ENCODE results near the gene SARS1. TPM values are rescaled to one million over a fixed set of nuclear protein-coding genes. Genes with fewer than 3 reads are reported as not detected.

Gene SARS1
- polyA plus RNA-seq, 1 of the 3 experiments (the other 2 are of a cell fraction): 98.3 TPM

DNA sequence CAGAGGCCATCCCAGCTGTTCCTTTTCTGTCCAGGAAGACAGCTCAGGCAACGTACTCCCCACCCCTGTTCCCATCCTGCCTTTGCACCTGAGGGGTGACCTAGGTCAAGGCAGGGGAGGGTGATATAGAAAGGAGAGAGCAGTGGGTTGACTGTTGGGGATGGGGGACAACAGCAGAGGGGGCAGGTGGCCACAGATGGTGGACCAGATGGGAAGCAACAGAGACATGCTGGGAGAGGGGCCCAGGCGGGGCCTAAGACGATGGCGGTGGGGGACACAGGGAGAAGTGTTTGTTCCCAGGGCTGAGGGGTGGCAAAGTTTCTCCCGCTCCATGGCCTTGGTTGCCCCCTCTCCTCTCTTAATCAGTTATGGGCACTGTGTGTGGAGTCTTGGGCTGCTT is 42.0 kb downstream of the SARS1 start (continued):
- TF ChIP-seq RCOR1 (IDR thresholded peaks at IDR 0.05; ENCODE audit: low read length) (no peak), TCF12 (IDR thresholded peaks at IDR 0.05) (no peak)

DNA sequence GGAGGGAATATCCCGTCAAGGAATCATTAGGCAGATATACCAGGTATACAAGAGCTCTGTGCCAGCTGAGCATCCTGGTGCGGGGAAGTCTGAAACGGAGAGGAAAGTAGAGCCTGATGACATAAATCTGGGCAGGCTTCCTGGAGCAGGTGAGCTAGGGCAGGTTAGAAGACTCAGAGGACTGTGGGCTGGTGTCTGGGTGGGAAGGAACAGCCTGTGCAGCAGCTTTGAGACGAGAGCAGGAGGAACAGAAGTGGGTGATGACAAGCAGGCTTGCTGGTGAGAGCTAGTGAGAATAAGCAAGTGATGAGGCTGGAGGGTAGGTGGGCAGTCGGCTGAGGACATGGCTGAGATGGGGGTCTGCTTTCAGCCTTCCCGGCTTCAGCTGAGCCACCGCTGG is 42.4 kb downstream of the SARS1 start:
- H3K36me3 ChIP-seq (replicated peaks in 1 of 2; ENCODE audit: control insufficient read depth in 1 of 2, insufficient read depth in 2 of 2, low read length in 1 of 2): peaks cover 0 to 5% of the 10 kb centered on the region in 2 experiments
- DNase-seq: no peak
- no peaks in the 10 kb centered on the region for H3K27me3 ChIP-seq (ENCODE audit: insufficient read depth)
- peaks cover 0 to 53% of the 10 kb centered on the region in 2 experiments; a peak in 2 of 4 replicates for H3K4me1 ChIP-seq (ENCODE audit: control insufficient read depth in 1 of 2, insufficient read depth in 2 of 2, low read depth in 1 of 2, low read length in 1 of 2)
- H3F3A ChIP-seq (replicated peaks; ENCODE audit: insufficient read depth): no peaks in the 10 kb centered on the region
- no peak overlapping the region for H3K4me3 ChIP-seq (ENCODE audit: low read depth in 2 of 2, low read length in 1 of 2)
- no peak overlapping the region; a peak in 1 of 4 replicates for H3K27ac ChIP-seq (ENCODE audit: low read depth in 2 of 2, low read length in 1 of 2)
- no peak overlapping the region for H3K4me2 ChIP-seq
- no peak overlapping the region for H2AFZ ChIP-seq (ENCODE audit: low read depth)
- ChIA-PET POLR2A (interaction anchor here (0.6 kb wide), 1 partner anchor 11 kb away, joined by 3 read pairs; no protein-coding TSS in a partner anchor), CTCF (interaction anchor here (1.0 to 5.2 kb wide), 5 partner anchors 7 to 142 kb away, joined by 3 to 39 read pairs (median 6); partner anchors contain the start of gene SORT1)
- no peak for TF ChIP-seq TEAD4 (IDR thresholded peaks at IDR 0.05; ENCODE audit: borderline replicate concordance, insufficient read depth)
- TF ChIP-seq, protein P1, sequence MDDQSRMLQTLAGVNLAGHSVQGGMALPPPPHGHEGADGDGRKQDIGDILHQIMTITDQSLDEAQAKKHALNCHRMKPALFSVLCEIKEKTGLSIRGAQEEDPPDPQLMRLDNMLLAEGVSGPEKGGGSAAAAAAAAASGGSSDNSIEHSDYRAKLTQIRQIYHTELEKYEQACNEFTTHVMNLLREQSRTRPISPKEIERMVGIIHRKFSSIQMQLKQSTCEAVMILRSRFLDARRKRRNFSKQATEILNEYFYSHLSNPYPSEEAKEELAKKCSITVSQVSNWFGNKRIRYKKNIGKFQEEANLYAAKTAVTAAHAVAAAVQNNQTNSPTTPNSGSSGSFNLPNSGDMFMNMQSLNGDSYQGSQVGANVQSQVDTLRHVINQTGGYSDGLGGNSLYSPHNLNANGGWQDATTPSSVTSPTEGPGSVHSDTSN (IDR thresholded peaks at IDR 0.05): no peak
- TF ChIP-seq, protein P2, sequence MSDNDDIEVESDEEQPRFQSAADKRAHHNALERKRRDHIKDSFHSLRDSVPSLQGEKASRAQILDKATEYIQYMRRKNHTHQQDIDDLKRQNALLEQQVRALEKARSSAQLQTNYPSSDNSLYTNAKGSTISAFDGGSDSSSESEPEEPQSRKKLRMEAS (IDR thresholded peaks at IDR 0.05; ENCODE audit: low read depth): no peak
- no peak overlapping the region for H3K9ac ChIP-seq
- H3K9me2 ChIP-seq: no peaks in the 10 kb centered on the region
- no peaks in the 10 kb centered on the region for H3K9me3 ChIP-seq
- H4K20me1 ChIP-seq (ENCODE audit: insufficient read depth): no peaks in the 10 kb centered on the region
- H3K79me2 ChIP-seq (ENCODE audit: insufficient read depth): no peaks in the 10 kb centered on the region
- WGBS (ENCODE audit: low lambda C conversion rate): 81% methylated on average over 6 of the region's 7 CpGs

DNA sequence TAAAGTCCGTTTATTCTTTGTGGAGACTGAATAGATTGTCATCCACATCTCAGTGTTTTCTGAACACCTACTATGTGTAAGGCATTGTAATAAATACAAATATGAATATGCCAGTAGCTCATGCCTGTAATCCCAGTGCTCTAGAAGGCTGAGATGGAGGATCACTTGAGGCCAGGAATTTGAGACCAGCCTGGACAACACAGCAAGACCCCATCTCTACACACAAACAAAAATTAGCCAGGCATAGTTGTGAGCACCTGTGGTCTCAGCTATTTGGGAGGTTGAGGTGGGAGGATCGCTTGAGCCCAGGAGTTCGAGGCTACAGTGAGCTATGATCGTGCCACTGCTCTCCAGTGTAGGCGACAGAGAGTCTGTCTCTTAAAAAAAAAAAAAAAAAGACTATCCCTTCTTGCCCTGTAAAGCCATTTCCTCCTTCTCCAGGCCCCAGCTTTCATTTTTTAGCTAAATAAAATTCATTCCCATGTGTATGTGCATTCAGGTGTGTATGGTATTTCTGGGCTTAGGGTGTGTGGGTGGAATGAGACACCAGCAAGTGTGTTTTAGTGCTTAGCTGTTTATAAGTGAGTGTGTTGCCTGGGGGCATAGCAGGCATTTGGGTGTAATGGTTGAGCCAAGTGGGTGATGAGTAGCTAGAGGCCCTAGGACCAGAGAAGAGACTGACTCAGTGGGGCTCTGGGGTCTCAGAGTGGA is 43.4 kb downstream of the SARS1 start:
- Histone ChIP-seq H3K79me2 (ENCODE audit: insufficient read depth) (no peaks in the 10 kb centered on the region), H3K36me3 (replicated peaks in 1 of 2; ENCODE audit: control insufficient read depth in 1 of 2, insufficient read depth in 2 of 2, low read length in 1 of 2) (peaks cover 0 to 5% of the 10 kb centered on the region in 2 experiments), H4K20me1 (ENCODE audit: insufficient read depth) (no peaks in the 10 kb centered on the region), H2AFZ (ENCODE audit: low read depth) (no peak overlapping the region), H3F3A (replicated peaks; ENCODE audit: insufficient read depth) (no peaks in the 10 kb centered on the region), H3K4me3 (ENCODE audit: low read depth in 2 of 2, low read length in 1 of 2) (no peak overlapping the region), H3K4me2 (no peak overlapping the region), H3K4me1 (ENCODE audit: control insufficient read depth in 1 of 2, insufficient read depth in 2 of 2, low read depth in 1 of 2, low read length in 1 of 2) (peaks cover 0 to 53% of the 10 kb centered on the region in 2 experiments; a peak in 2 of 4 replicates), H3K9me2 (no peaks in the 10 kb centered on the region), H3K27me3 (ENCODE audit: insufficient read depth) (no peaks in the 10 kb centered on the region), H3K9ac (no peak overlapping the region), H3K9me3 (no peaks in the 10 kb centered on the region), H3K27ac (ENCODE audit: low read depth in 2 of 2, low read length in 1 of 2) (no peak overlapping the region)
- ChIA-PET CTCF (interaction anchor here (0.6 to 1.1 kb wide), 3 partner anchors 43 to 275 kb away, joined by 3 read pairs; no protein-coding TSS in a partner anchor), POLR2A (no interaction called here)
- 89% methylated on average over 5 of the region's 5 CpGs for WGBS (ENCODE audit: low lambda C conversion rate)
- no peak for DNase-seq
- TF ChIP-seq TAF1 (IDR thresholded peaks at IDR 0.05; ENCODE audit: borderline replicate concordance, low read depth, low read length) (no peak), RAD21 (IDR thresholded peaks at IDR 0.05; ENCODE audit: low read length) (no peak), EZH2phosphoT487 (IDR thresholded peaks at IDR 0.05; ENCODE audit: borderline replicate concordance, low read depth) (no peak), RFX5 (IDR thresholded peaks at IDR 0.05; ENCODE audit: low read length) (no peak), FOXM1 (IDR thresholded peaks at IDR 0.05; ENCODE audit: low read depth) (no peak), GABPA (IDR thresholded peaks at IDR 0.05; ENCODE audit: low read depth) (no peak), NRF1 (IDR thresholded peaks at IDR 0.05; ENCODE audit: low read depth, low read length) (no peak), TCF12 (IDR thresholded peaks at IDR 0.05) (no peak), FOXJ3 (CRISPR knock-in tag; IDR thresholded peaks at IDR 0.05) (no peak), RCOR1 (IDR thresholded peaks at IDR 0.05; ENCODE audit: low read length) (no peak), NFIC (IDR thresholded peaks at IDR 0.05; ENCODE audit: borderline replicate concordance) (no peak), MEF2A (IDR thresholded peaks at IDR 0.05; ENCODE audit: borderline replicate concordance, low read depth) (no peak), GATA2 (CRISPR knock-in tag; IDR thresholded peaks at IDR 0.05) (no peak), TEAD4 (IDR thresholded peaks at IDR 0.05; ENCODE audit: borderline replicate concordance, insufficient read depth) (no peak)
- TF ChIP-seq, protein P3, sequence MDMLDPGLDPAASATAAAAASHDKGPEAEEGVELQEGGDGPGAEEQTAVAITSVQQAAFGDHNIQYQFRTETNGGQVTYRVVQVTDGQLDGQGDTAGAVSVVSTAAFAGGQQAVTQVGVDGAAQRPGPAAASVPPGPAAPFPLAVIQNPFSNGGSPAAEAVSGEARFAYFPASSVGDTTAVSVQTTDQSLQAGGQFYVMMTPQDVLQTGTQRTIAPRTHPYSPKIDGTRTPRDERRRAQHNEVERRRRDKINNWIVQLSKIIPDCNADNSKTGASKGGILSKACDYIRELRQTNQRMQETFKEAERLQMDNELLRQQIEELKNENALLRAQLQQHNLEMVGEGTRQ (IDR thresholded peaks at IDR 0.05; ENCODE audit: borderline replicate concordance, low read depth, low read length): no peak
- TF ChIP-seq, protein P4, sequence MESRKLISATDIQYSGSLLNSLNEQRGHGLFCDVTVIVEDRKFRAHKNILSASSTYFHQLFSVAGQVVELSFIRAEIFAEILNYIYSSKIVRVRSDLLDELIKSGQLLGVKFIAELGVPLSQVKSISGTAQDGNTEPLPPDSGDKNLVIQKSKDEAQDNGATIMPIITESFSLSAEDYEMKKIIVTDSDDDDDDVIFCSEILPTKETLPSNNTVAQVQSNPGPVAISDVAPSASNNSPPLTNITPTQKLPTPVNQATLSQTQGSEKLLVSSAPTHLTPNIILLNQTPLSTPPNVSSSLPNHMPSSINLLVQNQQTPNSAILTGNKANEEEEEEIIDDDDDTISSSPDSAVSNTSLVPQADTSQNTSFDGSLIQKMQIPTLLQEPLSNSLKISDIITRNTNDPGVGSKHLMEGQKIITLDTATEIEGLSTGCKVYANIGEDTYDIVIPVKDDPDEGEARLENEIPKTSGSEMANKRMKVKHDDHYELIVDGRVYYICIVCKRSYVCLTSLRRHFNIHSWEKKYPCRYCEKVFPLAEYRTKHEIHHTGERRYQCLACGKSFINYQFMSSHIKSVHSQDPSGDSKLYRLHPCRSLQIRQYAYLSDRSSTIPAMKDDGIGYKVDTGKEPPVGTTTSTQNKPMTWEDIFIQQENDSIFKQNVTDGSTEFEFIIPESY (IDR thresholded peaks at IDR 0.05; ENCODE audit: borderline replicate concordance, low read depth): no peak
- TF ChIP-seq, protein P5, sequence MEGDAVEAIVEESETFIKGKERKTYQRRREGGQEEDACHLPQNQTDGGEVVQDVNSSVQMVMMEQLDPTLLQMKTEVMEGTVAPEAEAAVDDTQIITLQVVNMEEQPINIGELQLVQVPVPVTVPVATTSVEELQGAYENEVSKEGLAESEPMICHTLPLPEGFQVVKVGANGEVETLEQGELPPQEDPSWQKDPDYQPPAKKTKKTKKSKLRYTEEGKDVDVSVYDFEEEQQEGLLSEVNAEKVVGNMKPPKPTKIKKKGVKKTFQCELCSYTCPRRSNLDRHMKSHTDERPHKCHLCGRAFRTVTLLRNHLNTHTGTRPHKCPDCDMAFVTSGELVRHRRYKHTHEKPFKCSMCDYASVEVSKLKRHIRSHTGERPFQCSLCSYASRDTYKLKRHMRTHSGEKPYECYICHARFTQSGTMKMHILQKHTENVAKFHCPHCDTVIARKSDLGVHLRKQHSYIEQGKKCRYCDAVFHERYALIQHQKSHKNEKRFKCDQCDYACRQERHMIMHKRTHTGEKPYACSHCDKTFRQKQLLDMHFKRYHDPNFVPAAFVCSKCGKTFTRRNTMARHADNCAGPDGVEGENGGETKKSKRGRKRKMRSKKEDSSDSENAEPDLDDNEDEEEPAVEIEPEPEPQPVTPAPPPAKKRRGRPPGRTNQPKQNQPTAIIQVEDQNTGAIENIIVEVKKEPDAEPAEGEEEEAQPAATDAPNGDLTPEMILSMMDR (IDR thresholded peaks at IDR 0.05): no peak
